ENCODE measurements around the gene UBA1.

Gene UBA1

DNA sequence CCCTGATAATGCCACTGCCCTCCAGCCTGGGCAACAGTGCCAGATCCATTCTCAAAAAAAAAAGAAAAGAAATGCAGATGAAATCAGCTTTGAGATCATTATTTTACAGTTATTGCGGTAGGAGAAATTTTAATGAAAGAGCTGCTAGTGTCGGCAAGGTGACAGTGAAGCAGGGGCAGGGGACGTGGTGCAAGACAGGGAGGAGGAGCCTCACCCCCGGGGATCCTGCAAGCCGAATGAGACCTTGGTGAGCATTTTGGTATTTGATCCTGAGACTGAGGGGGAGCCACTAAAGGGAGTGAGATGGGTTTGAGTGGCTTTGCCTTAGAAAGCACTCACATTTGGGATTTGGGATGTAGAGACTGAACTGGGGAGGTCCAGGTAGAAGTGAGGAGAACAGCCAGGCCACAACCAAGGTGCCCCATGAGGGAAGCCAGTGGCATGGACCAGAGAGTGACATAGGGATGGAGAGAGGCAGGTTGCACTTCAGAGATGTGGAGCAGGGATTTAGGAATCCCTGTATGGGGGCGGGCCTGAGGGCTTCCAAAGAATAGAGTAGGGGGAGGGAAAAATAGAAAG is 25.0 kb upstream of the UBA1 start:
- H3K36me3 ChIP-seq (ENCODE audit: control insufficient read depth, low read length) = peaks cover 40% of the 10 kb centered on the region
- no peaks in the 10 kb centered on the region for H3K4me1 ChIP-seq (ENCODE audit: control insufficient read depth, low read length)
- no peak for TF ChIP-seq EZH2phosphoT487 (IDR thresholded peaks at IDR 0.05; ENCODE audit: borderline replicate concordance, low read length)
- H3K9me2 ChIP-seq (replicated peaks; ENCODE audit: control insufficient read depth, low read length) = no peaks in the 10 kb centered on the region
- H3K27ac ChIP-seq (ENCODE audit: low read depth, low read length) = no peak overlapping the region
- no peaks in the 10 kb centered on the region for H3F3A ChIP-seq (ENCODE audit: control insufficient read depth, insufficient read depth)
- no peak overlapping the region for H3K4me3 ChIP-seq (ENCODE audit: low read length)
- H3K9me3 ChIP-seq (ENCODE audit: control insufficient read depth, insufficient read depth, low read length) = no peaks in the 10 kb centered on the region
- H3K79me2 ChIP-seq (ENCODE audit: control insufficient read depth, low read length) = peaks cover 22% of the 10 kb centered on the region
- no peaks in the 10 kb centered on the region for H3K27me3 ChIP-seq (ENCODE audit: control insufficient read depth, low read length)
- no peak overlapping the region for H3K4me2 ChIP-seq (ENCODE audit: low read length)
- no peaks in the 10 kb centered on the region for H4K20me1 ChIP-seq (ENCODE audit: control insufficient read depth, insufficient read depth, low read depth, low read length)

DNA sequence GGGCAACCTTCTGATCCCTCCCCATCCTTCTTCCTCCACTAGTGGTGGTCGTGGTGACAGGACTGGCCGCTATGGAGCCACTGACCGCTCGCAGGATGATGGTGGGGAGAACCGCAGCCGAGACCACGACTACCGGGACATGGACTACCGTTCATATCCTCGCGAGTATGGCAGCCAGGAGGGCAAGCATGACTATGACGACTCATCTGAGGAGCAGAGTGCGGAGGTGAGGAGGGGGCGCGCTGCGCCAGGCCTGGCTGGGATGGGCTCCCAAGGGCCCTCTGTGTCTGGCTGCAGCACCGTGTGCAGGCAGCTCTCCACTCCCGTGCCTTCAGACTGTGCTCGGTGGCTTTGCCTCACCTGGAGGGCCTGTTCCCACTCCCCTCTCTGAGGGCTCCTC is 24.4 kb upstream of the UBA1 start:
- no peaks in the 10 kb centered on the region for H3K27me3 ChIP-seq (ENCODE audit: control insufficient read depth, low read length)
- peaks cover 41% of the 10 kb centered on the region for H3K36me3 ChIP-seq (ENCODE audit: control insufficient read depth, low read length)
- H3K4me1 ChIP-seq (ENCODE audit: control insufficient read depth, low read length) = no peaks in the 10 kb centered on the region
- no peak overlapping the region for H3K27ac ChIP-seq (ENCODE audit: low read depth, low read length)
- no peak for TF ChIP-seq EZH2phosphoT487 (IDR thresholded peaks at IDR 0.05; ENCODE audit: borderline replicate concordance, low read length)
- TF ChIP-seq, protein P1, sequence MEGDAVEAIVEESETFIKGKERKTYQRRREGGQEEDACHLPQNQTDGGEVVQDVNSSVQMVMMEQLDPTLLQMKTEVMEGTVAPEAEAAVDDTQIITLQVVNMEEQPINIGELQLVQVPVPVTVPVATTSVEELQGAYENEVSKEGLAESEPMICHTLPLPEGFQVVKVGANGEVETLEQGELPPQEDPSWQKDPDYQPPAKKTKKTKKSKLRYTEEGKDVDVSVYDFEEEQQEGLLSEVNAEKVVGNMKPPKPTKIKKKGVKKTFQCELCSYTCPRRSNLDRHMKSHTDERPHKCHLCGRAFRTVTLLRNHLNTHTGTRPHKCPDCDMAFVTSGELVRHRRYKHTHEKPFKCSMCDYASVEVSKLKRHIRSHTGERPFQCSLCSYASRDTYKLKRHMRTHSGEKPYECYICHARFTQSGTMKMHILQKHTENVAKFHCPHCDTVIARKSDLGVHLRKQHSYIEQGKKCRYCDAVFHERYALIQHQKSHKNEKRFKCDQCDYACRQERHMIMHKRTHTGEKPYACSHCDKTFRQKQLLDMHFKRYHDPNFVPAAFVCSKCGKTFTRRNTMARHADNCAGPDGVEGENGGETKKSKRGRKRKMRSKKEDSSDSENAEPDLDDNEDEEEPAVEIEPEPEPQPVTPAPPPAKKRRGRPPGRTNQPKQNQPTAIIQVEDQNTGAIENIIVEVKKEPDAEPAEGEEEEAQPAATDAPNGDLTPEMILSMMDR (IDR thresholded peaks at IDR 0.05; ENCODE audit: low read depth, low read length, poor library complexity, severe bottlenecking) = no peak
- H3K4me2 ChIP-seq (ENCODE audit: low read length) = no peak overlapping the region
- peaks cover 19% of the 10 kb centered on the region for H3K79me2 ChIP-seq (ENCODE audit: control insufficient read depth, low read length)
- no peak overlapping the region for H3K4me3 ChIP-seq (ENCODE audit: low read length)
- H4K20me1 ChIP-seq (ENCODE audit: control insufficient read depth, insufficient read depth, low read depth, low read length) = no peaks in the 10 kb centered on the region
- H3K9me3 ChIP-seq (ENCODE audit: control insufficient read depth, insufficient read depth, low read length) = no peaks in the 10 kb centered on the region
- H3F3A ChIP-seq (ENCODE audit: control insufficient read depth, insufficient read depth) = no peaks in the 10 kb centered on the region
- no peaks in the 10 kb centered on the region for H3K9me2 ChIP-seq (replicated peaks; ENCODE audit: control insufficient read depth, low read length)

DNA sequence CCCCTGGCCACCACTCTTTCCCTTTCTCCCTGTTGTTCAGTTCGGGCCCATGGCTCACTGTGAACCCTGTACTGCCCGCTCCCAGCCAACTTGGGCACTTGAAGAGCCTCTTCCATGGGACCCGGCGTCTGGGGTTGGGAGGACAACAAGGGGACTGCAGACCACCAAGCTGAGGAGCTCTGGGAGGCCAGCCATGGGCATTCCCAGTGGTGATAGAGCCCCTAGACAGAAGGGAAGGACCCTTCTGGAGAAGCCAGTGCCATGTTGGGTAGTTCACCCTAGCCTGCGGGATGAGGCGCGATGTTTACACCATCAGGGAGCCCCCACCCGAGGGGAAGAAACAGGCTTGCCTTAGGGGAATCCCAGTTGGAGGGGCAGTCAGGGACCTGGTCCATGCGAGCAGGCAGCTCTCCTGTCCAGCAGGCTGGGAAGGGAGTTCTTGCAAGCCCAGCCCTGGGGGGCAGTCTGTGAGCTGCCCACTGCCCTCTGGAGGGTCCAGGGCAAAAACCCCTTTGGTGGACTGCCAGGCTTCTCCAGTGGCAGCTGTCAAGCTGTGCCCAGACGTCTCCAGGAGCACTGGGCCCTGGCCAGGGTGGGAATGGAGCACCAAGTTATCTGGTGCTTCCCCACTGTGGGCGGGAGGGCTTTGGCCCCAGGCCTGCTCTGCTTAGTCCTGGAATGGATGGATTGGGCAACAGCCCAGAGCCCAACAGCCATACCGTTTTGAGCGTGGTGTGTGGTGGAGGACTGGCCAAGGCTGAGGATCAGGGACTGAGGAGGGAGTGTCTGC is 23.7 kb upstream of the UBA1 start:
- H3K36me3 ChIP-seq (ENCODE audit: control insufficient read depth, low read length) = peaks cover 35% of the 10 kb centered on the region
- no peak overlapping the region for H3K4me3 ChIP-seq (ENCODE audit: low read length)
- no peaks in the 10 kb centered on the region for H3K9me2 ChIP-seq (replicated peaks; ENCODE audit: control insufficient read depth, low read length)
- no peaks in the 10 kb centered on the region for H3K4me1 ChIP-seq (ENCODE audit: control insufficient read depth, low read length)
- H3K27ac ChIP-seq (ENCODE audit: low read depth, low read length) = no peak overlapping the region
- H3K9me3 ChIP-seq (ENCODE audit: control insufficient read depth, insufficient read depth, low read length) = no peaks in the 10 kb centered on the region
- TF ChIP-seq, protein P1 (IDR thresholded peaks at IDR 0.05; ENCODE audit: low read depth, low read length, poor library complexity, severe bottlenecking) = no peak
- TF ChIP-seq EZH2phosphoT487 (IDR thresholded peaks at IDR 0.05; ENCODE audit: borderline replicate concordance, low read length) = no peak
- no peak overlapping the region for H3K4me2 ChIP-seq (ENCODE audit: low read length)
- H3F3A ChIP-seq (ENCODE audit: control insufficient read depth, insufficient read depth) = no peaks in the 10 kb centered on the region
- peaks cover 12% of the 10 kb centered on the region for H3K79me2 ChIP-seq (ENCODE audit: control insufficient read depth, low read length)
- no peaks in the 10 kb centered on the region for H4K20me1 ChIP-seq (ENCODE audit: control insufficient read depth, insufficient read depth, low read depth, low read length)
- H3K27me3 ChIP-seq (ENCODE audit: control insufficient read depth, low read length) = no peaks in the 10 kb centered on the region
